Measurements from ENCODE around the gene MGAT4A.
"Not testable (repeated sequence)": the region's sequence is repeated elsewhere in the genome, so short reads cannot be mapped to it uniquely, and the experiment has no call there.

MGAT4A gene

DNA sequence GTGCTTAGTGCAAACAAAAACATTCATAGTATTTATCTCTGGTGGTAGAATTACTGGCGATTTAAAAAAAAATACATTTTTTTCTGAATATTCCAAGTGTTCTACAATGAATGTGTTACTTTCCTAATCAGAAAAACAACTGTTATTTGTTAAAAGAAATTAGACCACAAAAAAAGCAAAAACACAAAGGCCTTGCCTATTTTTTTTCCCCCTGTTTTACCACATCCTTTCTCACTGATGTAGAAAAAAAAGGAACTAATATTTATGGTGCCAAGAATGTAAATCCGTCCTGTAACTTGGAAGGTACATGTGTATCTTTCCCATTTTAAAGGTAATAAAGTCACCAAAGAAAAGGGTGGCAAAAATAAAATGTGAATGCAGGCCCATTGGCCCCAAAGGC, 28.4 kb upstream of the MGAT4A start:
- DNase-seq, result no peak

DNA sequence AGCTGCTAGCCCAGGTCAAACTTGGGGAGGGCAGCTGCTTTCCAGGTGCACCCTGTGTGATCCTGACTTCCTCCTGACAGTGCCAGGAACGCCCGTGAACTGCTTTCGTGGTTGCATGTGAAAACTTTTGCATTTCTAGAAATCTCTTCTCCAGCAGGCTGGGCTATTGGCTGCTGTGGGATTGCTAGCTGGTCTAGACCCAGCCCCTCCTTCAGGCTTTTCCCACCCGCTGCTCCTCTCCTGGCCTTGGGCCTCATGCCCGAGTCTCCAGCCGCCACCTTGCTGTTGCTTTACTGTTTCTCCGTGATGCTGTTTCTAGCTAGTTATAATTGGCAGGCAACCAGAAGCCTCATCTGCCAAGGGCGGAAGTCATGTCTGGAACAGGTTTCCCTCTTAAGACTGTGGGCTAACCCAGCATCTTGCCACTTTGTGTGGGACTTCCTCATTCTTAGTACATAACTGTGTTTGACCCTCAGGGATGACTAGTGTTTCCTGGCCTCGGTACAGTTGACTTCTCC, 27.0 kb upstream of the MGAT4A start:
- no peak for DNase-seq

DNA sequence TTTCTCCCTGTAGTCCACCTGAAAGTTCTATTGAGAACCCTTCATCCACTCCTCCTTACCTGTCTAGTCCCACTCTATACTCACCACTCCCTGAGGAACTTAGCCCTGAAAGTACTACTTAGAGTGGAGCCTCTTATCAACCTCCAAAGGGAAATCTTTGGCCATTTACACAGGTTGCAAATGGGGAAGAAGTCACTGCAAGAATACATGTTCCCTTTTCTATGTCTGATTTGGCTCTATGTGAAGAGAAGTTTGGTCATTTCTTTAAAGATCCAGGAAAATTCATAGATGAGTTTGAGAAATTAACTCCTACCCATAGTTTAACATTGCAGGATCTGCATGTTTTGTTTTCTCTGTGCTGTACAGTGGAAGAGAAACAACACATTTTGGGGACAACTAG, 22.9 kb upstream of the MGAT4A start:
- DNase-seq, result no peak

DNA sequence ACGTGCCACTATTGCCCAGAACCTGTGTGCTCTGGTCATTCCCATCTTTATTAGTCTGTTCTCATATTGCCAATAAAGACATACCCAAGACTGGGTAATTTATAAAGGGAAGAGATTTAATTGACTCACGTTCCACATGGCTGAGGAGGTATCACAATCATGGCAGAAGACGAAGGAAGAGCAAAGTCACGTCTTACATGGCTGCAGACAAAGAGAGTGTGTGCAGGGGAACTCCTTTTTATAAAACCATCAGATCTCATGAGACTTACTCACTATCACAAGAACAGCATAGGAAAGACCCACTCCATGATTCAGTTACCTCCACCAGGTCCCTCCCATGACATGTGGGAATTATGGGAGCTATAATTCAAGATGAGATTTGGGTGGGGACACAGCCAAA, 21.8 kb upstream of the MGAT4A start:
- DNase-seq, result not testable (repeated sequence)

DNA sequence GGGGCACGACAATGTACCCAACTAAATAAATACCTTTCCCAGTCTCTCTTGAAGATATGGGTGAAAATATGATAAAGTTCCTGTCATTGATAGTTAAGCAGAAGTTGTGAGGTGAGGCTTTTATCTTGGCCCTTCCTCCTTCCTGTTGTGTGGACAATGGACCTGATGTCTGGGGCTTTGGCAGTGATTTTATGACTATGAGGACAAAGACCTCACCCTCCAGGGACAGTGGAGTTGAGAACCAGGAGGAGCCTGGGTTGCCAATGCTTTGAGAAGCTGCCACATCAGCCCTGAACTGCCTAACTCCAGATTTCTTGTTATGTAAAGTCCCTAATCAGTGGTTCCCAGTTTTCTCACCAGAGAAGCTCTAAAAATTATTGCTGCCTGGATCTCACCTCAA, 20.8 kb upstream of the MGAT4A start:
- no peak for DNase-seq

DNA sequence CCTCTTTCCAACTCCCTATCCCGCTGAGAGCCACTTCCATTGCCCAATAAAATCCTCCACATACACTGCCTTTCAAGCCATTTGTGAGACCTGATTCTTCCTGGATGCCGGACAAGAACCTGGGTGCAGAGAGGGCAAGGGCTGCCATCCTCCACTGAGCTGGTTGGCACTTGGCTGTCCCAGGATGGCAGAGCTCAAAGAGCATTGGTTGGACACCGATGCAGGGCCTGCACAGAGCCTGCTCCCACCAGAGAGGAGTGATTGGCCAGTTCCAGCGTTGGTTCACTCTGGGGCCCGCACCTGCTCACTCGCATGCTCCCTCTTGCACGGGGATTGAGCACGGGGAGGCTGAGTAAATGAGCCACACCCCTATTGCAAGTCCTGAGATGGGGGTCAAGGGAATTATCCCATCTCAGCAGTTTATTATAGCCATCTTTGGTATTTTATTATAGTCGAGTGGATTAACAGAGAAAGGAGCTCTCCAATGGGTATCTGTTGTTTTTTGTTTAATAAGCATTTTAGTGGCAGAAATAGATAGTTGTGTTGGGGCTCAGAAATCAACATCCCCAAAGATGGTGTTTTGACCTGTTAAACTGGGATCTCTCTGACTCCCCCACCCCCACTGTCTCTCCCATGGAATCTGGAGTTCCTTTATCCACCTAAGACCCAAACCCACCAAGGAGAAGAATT, 19.8 kb upstream of the MGAT4A start:
- DNase-seq, result no peak

DNA sequence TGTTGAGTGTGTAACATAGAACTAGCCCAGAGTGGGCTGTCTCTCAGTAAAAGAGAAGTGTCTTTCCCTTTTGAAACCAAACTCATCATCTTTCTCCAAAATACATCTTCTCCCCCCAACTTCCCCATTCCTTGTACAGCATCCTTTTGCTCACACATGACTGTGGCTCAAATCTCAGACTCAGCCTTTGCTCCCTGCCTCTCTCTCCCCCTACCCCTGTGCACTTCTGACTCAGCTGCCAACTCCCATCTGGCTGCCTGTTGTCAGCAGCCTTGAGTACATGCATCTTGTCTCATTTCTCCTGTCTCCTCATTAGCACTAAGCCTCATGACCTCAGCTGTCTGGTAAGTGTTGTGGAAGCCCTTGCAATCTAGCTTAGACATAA, 18.1 kb upstream of the MGAT4A start:
- no peak for DNase-seq

DNA sequence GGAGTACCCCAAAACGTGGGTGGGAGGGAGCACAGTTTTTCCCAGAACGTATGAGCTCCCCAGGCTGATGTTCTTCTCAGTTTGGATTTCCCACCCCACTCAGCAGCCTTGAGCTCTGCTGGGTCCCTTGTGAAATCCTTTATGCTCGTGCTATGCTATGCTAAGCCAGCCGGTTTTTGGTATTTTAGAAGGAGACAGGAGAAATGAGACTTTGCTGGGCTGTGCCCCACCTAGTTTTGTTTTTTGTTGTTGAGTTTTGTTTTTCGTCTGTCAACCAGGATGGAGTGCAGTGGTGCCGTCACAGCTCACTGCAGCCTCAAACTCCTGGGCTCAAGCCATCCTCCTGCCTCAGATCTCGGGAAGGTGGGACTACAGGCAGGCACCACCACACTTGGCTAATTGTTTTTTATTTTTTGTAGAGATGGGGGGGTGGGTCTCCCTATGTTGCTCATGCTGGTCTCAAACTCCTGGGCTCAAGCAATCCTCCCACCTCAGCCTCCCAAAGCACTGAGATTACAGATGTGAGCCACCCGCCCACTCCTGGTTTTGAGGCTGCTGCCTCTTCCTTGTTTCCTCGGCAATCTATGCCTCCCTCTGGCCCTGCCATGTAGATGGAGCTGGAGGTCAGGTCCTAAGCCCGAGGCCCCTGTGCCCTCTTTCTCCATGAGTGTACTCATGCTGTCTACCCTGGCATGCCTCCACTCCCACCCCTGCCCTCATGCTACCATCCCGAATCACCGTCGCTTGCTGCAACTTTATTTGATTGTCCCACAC, 17.5 kb upstream of the MGAT4A start:
- DNase-seq, result no peak

DNA sequence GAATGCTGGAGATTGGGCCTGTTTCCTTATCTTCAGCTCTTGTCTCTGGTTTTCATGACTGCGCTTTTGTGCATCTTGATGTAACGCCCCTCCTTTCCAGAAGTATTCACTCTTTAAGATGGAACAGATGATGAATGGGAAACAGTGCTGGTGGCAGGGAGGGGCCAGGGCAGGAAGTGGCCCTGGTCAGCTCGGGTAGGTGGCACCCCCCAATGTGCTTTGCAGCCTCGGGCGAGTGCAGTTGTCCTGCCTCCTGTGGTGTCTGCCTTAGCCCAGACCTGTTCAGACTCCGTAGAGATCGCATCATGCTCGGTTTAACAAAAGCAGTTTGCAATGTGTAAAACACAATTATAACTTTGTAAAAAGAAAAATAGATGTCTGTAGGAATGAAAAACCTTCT, 17.0 kb upstream of the MGAT4A start:
- no peak for DNase-seq

DNA sequence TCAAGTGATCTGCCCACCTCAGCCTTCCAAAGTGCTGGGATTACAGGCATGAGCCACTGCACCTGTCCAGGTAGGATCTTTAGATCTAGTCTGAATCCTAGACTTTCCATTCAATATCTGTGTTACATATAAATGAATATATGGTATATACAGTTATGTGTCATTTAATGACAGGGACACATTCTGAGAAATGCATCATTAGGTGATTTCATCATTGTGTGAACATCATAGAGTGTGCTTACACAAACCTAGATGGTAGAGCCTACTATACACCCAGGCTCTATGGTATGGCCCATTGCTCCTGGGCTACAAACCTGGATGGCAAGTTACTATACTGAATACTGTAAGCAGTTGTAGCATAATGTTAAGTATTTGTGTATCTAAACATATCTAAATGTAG, 15.5 kb upstream of the MGAT4A start:
- no peak for DNase-seq

DNA sequence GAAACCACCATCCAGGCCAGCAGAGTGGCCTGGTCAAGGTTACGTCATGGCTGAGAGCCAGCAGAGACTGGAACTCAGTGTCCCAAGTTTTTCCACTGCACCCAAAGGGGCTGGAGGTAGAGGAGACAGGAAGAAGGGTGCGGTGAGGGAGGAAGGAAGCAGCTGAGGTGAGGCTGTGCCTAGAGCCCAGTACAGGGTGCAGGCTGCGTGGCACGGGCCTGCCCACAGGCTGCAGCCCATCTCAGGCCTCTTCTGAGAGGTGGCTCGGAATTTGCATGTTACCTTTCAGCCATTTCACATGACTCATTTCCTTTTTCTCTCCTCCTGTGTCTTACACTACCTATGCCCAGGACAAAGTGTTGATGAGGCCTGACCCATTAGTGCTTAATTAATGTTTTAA, 13.7 kb upstream of the MGAT4A start:
- no peak for DNase-seq

DNA sequence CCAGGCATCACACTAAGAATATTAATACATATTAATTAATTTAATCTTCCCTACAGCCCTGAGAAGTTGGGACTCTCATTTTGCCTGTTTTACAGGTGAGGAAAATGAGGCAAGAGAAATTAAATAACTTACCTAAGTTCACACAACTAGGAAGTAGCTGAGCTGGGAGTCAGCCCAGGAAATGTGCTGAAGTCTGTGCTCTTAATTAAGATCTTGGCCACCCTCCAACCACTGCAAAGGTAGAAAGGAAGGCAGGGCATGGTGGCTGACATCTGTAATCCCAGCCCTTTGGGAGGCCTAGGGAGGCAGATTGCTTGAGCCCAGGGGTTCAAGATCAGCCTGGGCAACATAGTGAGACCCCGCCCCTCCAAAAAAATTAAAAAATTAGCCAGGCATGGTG, 12.9 kb upstream of the MGAT4A start:
- DNase-seq, result no peak

DNA sequence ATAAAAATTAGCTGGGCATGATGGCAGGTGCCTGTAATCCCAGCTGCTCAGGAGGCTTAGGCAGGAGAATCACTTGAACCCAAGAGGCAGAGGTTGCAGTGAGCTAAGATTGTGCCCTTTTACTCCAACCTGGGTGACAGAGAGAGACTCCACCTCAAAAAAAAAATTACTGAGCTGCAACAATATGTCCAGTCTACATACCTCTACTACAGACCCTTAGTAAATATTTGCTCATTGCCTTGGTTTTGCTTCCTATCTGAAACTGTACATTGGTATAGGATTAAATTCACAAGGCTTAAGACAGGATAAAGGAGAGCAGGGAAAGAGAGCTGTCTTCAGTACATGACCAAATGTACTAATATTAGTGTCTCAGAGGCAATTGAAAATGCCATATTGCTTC, 8.1 kb upstream of the MGAT4A start:
- DNase-seq, result no peak

DNA sequence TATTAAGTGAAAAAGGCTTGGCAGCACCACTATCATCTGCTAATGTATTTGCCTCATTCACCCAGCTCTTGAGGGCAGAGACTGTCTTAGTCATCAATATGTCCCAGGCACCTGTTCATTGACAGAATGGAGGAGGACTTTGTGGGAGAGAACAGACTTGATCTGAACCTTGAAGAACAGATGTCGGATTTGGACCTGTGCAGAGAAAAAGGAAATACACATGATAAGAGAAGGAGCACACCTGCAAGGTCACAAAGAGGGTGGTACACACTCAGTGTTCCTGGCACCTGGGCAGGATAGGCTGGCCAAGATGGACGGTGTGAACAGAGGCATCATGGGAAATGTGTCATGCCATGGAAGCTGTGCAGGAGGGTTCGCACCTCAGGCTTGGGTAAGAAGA, 7.4 kb upstream of the MGAT4A start:
- no peak for DNase-seq

DNA sequence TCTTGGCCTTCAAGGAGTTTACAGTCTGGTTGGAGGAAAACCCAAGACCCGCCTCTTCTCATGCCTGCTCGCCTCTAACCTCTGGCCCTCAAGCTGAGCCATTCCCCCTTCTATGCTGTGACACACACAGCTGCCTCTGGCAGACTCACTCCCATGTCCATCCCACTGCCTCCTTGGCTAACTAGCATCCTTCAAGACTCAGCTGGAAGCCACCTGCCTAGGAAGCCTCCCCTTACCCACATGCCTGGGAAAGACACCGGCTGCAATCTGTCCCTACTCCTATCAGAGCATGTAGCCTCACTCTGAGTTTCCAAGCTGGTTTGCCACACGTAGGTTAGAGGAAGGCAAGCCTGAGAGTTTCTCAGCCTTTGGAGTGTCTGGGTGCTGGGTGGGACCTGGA, 6.9 kb upstream of the MGAT4A start:
- no peak for DNase-seq

DNA sequence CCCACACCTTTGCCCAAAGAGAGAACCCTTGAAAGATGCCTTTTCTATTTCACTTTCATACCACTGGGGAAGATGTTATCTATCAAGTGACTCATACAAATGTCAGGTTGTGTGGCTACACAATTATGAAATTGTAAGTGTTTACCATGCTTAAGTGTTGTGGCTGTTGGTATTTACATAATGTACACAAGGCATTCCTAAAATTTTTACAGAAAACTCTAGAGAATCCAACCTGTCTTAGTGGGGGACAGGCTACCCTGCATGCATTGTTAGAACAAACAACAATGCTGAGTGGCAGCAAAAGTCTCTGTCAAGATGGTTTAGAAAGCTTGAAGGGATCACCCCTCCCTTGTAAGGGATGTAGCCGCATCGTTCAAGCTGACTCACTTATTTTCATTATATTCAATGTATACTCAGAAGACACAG, 5.5 kb upstream of the MGAT4A start:
- no peak for DNase-seq

DNA sequence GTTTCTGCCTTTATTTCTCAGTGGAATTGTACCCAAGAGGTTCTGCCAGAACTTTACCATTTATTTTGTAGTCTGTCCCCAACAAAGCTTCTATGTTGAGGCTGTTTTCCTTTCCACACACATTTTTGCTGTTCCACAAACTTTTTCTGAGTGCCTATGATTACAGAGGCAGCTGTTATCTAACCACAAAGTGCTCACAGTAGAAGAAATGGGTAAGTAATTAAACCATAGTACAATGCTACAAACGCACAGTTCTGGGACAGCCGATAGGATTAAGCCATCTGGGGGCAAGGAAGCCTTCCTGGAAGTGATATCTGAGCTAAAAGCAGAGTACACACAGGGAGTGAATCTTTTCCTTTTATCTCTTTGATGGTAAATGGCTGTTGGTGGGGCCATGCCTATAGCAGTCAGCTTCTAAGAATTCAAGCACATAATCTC, 3.9 kb upstream of the MGAT4A start:
- DNase-seq, result no peak

DNA sequence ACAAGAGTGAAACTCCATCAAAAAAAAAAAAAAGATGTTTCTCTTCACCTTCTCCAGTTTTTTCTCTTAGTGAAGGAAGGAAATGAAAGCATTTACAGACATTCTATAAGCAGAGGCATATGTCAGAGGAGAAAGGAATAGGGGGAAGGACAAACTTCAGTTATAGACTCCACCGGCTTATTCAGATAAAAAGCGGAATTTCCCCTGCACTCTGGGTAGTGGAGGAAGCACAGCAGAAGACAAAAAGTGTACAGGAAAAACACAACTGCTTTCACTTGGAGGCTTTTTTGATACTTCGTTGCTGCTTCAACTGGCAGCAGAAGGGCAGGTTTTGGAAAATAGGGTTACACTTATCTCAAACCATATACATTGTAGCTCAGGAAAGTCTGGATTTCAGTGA, 3.2 kb upstream of the MGAT4A start:
- DNase-seq, result no peak

DNA sequence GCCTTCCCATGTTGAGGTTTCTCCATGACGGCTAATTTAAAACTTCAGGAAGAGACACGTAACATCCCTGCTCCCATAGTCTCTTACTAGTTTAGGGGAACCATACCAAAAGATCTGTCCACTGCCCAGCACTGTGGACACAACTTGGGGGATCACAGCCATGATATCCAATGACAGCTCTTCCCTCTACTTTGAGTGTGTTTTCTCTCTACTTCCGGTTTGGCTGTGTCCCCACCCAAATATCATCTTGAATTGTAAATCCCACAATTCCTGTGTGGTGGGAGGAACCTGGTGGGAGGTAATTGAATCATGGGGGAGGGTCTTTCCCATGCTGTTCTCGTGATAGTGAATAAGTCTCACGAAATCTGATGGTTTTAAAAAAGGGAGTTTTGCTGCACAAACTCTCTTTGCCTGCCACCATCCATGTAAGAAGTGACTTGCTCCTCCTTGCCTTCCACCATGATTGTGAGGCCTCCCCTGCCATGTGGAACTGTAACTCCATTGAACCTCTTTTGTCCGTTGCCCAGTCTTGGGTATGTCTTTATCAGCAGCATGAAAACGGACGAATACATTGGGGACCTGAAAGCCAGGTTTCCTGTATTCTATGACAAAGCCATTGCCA, 1.6 kb upstream of the MGAT4A start:
- no peak for DNase-seq

DNA sequence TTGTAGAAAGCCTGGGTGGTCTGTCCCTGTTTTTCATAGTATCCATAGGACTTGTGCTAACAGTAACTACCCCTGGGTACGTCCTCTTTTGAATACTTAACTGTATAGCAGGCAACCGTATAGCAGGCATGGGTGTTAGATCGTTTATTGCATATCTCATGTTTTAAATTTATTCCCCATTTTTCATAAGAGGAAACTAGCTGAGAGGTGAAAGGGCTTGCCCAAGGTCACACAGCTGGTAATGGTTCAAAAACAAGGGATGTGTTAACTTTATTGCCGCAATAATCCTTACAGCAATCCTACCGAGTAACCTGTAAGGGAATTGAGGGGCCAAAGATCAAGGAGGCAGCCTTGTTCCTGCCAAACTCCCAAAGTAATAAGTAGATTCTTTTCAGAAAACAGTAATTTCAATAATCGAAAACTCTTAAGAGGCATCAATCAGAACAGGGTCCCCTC, 990 bp upstream of the MGAT4A start:
- DNase-seq, result peak in 1 of 2 experiments; percentile 31

DNA sequence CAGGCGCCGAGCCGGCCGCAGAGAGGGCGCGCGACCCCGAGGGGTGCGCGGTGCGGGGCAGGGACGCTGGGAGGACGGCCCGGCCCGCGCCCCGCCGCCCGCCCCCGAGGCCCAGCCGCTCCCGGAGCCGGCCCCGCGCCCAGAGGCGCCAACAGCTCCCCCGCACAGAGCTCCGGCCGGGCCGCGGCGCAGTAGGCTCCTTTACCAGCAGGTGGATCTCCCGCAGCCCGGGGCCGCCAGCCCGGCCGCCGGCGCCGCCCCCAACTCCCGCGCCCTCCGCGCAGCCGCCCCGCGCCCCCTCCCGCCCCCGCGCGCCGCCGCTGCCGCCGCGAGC, 258 bp downstream of the MGAT4A start:
- peak in 1 of 2 experiments; percentile 82 for DNase-seq

DNA sequence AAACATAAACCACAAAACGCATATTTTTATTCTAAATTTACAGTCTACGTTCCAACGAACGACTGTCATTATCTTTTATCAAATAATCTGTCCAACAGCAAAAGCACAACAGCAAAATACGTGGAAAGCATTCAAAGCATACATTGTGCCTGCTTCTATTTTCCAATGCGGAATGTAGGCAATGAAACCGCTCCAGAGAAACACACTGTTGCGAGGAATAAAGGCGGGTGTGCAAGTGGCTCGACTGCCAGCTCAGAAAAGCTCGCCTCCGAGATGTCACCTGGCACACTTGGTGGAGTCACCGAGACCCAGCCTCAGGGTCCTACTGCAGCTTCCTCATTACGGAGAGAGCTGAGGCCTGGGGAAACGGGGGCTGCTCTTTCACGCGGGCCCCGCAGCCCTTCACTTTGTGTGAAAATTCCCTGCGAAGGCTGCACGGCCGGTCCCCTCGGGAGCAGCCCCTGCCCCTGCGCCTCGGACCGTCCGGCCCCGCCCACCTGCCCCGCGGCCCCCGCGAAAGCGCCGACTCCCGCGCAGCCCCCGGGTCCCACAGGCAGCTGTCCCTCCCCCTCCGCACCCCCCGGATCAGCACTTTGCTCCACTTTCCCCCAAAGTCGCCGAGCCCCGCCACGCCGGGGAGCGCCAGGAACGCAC, 752 bp downstream of the MGAT4A start:
- peak; percentile 77 to 87 for DNase-seq

DNA sequence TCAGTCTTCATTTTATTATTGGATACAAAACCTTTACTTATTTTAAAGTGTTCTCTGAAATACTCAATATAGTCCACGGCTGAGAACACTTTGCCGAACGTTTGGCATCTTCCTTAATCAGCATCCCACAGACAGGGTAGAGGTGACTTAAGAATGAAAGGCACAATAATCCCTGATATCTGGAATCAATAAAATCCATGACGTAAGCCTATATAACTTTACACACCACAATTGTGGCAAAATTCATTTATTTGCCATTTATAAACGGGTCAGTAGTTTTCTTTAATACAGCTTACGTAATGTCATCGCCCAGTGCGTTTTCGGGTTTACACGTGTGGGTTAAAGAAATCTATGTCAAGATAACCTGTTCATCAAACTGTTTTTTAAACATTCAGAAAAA, 1.3 kb downstream of the MGAT4A start:
- peak in 1 of 2 experiments; percentile 14 for DNase-seq
